ENCODE measurements around the gene MANF.
"Not testable (repeated sequence)": the region's sequence is repeated elsewhere in the genome, so short reads cannot be mapped to it uniquely, and the experiment has no call there.

Gene MANF

DNA sequence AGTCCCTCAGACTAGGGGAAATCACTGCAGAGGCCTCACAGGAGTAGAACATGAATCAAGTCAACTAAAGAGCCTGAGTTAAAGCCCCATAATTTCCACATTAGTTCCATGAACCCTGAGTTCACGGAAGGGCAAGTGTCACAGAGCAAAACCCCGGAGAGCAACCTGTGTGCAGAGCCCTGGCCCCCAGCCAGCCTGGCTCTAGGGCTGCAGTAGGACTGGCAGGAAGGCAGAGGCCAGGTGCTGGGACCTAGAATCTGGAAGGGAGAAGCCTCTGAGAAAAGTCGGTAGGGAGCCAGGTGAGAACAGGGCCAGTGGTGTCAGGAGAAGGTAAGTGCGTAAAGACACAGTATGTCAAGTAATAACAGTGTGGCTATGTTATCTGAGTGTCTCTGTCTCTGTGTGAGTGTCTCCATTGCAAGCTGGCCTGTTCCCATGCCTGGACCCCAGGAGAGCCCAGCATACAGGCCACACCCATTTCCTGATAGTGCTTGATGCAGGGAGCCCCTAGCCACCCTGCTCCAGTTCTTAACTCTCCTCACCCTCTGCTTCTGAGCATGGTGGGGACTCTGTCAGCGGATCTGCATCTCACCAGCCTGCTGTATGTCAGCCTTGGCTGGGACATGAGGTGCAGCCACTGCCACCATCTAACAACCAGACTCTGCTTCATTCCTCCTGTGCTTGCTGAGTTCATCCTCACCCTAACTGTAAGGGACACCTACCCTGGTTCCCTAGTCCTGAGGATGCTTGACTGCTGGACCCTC is 11.3 kb upstream of the MANF start:
- no peak for DNase-seq

DNA sequence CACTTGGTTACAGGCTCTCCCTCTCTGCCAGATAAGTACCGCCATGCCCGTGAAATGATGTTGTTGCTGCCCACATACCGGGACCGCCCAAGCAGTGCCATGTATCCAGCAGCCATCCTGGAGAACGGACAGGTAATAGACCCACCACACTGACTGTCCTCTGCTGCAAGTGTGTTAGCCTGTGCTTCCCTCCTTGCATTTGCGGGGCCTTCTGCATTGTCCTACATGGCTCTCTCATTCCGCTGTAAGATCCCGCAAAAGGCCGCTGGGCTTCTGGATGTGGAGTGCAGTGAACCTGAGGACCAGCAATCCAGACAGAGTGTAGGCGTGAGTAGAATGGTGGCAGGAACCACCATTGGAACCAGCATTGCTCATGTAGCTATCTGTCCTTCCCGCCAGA is 10.6 kb upstream of the MANF start:
- no peak for DNase-seq

DNA sequence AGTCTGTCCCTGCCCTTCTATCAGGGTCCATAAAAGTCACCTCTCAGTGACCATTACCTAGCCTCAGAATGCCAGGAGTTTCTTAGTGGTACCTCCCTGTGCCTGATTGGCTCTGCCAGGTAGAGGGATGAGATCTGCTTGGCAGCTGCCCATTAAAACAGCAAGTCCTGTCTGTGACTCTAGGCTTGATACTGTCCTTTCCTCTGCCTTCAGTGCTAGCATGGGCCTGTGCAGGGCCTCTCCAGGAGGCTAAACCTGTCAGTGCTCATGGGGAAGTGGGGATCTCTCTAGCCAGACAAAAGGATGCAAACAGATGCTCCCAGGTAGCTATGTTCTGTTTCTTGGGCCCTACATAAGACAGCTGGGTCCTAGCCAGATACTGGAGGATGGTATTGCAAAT is 10.0 kb upstream of the MANF start:
- DNase-seq, result no peak

DNA sequence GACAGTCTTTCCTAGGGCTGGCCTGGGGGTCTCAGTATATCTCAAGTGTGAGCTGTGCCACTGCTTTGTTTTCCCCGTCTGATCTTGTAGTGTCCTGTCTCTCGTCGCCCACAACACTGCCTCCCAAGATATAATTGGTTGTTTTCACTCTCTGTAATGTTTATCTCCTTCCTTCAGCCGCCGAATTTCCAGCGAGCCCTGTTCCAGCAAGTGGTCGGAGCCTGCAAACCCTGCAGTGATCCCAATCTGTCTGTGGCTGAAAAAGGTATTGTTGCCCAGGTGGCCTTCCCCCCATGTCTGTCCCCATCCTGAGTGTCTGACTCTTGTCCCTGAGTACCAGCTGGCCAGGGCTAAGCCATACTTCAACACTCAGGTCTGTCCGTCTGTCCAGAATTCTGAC is 9.5 kb upstream of the MANF start:
- DNase-seq, result no peak

DNA sequence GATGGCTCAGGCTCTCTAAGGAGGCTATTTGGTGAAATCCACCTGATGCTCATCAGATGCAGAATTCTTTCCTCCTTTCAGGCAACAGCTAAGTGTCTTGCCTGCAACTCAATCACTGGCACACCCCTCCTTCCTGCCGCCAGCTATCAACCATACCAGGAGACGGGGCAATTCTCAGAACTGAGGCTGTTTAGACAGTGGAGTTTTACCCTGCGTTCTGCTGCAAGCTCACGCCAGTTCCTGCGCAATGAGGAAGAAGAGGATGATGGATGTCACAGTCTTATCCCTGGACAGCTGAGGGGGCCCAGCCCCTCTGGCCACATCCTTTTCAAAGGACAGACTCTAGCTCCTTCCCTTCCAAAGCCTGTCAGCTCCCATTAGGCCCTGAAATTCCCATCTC is 7.0 kb upstream of the MANF start:
- peak; percentile 7 for DNase-seq

DNA sequence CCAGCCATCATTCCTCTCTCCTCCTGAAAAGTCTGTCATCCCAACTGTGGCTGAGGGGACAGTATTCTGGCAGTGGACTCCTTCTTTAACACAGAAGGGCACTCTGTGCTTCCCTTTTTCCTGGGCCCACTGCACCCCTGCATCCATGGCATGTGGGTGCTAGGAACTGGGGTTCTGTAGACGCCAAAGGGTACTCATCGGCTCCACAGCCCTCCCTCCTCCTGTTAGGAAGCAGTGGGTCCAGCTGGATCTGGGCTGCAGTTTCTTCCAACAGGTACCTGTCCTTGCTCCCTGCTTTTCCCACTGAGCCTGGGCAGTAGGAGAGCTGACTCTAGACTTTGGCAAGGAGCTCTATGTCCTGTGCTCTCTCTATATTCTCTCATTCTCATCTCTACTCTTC is 6.4 kb upstream of the MANF start:
- DNase-seq, result no peak

DNA sequence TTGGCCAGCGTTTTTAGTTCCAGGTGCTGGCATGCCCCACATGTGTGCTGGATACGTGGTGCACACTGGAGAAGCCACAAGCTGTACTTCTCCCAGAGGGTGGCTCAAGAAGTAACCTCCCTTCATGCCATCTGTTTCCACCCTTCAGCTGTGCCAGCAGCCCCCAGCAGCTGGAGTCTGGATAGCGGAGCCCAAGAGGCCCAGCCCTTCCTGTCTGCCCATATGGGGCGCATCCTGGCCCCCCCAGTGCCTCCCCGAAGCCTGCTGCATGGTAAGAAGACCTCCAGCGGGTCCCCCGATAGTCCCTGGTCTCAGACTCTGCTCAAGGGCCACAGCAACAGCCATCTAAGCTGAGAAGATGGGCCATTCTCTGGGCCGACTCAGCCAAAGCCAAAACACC is 5.8 kb upstream of the MANF start:
- DNase-seq, result peak; percentile 19

DNA sequence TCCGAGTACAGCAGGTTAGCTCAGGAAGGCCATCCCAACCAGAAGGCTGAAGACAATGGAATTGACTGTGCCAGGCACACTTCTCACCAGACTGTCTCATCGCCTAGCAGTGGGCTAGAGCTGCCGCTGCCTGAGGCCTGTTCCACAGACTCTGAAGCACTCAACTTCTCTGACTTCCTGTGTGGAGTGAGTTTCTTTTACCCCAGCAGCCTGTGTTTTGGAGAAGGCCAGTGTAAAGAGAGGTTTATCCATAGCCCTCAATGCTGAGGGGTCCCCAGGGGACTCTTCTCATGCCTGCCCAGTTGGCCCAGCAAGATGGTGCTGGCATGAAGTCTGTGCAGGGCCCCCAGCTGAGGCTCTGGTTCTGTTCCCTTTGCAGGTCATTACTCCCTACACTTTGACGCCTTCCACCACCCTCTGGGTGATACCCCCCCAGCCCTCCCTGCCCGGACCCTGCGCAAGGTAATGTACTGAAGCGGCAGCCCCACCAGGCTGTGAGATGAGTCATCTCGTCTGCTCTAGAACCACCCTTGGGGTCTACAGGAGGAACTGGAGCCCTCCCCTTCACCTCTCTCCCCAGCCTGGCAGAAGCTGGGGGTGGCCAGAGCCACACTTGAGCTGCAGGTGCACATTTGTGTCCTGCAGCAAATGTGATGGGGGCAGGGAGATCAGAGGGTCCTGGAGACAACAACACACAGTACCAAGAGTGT is 5.2 kb upstream of the MANF start:
- DNase-seq, result no peak

DNA sequence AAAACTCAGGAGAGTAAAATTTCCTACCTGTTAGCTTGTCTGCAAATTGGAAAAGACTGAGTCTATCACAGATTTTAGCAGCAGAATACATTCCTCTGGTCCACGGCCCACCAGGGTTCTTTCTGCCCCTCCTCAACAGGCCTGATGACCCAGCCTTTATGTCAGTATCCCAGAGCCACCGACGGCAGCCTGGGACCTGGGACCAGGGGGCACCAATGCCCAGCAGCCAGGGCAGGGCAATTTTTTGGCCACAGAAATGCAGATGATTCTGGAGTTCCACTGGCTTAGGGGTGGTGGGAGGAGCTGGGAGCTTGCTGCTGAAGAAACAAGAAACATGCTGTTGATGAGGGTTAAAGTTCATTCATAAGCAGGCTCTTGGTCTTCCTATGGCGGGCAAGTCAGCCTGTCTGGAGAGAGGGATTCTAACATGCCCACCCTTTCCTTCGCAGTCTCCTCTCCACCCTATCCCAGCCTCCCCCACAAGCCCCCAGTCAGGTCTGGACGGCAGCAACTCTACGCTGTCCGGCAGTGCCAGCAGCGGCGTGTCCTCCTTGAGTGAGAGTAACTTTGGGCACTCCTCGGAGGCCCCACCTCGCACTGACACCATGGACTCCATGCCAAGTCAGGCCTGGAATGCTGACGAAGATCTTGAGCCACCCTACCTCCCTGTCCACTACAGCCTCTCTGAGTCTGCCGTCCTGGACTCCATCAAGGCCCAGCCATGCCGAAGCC is 4.3 kb upstream of the MANF start:
- no peak for DNase-seq

DNA sequence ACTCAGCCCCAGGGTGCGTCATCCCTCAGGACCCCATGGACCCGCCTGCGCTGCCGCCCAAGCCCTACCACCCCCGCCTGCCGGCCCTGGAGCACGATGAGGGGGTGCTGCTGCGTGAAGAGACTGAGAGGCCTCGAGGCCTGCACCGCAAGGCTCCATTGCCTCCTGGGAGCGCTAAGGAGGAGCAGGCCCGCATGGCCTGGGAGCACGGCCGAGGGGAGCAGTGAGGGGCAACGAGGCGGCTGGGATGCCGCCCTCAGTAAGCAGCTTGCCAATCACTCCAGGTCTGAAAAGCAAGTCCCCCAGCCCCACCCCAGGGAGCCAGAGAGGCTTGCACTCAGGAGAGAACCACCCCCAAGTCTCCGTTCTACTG is 3.8 kb upstream of the MANF start:
- no peak for DNase-seq

DNA sequence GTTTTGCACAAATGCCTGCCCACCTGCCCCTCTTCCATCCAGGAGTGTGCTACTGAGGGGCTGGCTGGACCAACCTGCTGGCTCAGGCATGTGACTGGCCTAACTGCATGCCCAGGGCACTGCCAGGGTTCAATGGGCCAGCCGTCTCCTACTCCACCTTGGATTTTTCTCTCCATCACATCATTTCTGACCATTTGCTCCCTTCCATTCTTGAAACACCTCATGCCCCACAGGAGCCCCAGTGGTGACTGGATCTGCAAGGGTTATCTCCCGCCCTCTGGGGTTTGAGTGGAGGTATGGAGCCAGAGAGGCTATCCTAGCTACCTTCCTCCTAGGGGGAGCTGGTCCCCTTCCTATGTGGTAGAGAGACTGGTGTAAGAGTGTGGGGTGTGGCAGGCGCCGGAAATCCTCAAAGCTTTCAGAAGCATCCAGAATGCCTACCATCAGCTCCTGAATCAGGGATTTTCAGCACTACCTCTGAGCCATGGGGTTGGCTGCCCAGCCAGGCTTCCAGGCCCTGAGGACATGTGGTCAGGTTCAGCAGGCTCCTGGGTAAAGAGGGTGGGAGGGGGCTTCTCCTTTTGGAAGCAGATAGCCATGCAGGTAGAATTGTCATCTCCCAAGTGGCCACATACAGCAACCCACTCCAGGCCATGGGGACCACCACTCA is 2.9 kb upstream of the MANF start:
- no peak for DNase-seq

DNA sequence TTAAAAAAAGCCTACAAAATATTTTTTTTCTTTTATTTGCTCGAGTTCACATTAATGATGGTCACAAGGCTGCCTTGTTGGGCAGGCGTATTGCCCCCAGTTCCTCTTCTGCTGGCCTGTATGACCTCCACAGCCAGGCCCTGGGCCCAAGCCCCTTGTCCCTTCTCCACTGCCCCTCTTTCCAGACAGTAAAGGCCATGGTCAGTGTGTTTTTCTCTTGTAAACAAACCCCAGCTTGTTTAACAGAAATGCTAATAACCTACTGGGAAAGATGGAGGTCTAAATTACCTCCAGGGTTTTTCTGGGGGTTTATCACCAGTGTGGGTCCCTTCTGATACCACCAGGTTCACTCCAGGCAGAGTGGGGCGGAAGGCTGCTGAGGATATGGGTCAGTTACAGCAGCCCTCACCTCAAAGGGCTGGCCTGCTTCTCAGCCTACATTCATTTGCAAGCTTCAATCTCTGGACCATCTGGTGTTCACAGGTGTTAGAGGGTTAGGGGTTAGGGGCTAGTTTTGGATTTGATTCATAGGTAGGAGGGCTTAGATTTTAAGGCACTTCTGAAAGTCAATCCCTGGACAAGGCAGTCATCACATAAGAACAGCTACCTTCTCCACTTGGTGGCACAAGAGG is 2.0 kb upstream of the MANF start:
- no peak for DNase-seq

DNA sequence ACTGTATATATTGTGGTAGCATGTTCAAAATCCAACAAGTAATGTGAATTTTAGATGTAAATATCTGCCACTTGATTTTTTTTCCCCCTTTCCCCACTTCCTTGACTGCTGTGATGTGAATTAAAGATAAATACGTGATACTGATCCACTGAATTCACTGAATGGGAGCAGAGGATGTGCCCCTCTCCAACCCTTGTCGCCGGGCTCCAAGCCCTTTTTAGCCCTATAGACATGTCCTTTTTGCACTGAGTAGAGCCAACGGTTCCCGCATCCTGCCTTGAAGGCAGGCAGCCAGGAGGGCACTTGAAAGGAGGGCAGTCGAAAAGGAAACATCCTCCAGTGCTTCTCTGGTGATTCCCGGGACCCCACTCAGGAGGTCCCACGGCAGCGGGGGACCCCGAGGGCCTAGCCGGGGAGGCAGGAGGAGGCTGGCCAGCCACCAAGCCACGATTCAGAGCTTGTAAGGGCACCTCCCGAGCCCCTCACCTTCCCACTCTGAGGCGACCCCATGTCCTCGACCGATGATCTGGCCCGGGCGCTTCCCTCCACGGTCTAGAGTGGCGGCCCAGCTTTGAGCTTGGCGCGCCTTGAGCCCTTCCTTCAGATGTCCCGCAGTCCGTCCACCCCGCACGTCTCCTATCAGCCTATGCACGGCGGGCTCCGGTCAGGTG is 901 bp upstream of the MANF start:
- DNase-seq, result no peak

DNA sequence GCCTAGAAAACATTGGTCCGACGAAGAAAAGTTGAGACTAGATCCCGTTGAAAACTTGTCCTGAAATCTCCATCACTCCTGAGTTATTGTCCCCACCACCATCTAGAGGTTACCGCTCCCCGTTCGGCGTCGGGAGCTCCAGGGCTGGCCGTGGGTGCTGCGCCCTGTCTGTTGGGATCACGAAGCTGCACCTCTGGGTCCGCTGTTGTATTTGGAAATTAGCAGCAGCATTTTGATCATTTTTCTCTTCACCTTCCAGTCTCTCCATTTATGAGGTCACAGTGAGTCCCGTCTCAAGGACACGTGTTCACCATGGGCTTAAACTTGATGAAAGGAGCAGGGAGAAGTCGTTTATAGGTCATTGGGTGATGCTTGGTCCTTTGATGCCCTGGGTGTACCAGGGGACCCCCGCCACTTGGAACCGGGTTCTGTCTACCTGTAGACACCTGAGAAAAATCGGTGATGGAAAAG is 565 bp downstream of the MANF start:
- no peak for DNase-seq

DNA sequence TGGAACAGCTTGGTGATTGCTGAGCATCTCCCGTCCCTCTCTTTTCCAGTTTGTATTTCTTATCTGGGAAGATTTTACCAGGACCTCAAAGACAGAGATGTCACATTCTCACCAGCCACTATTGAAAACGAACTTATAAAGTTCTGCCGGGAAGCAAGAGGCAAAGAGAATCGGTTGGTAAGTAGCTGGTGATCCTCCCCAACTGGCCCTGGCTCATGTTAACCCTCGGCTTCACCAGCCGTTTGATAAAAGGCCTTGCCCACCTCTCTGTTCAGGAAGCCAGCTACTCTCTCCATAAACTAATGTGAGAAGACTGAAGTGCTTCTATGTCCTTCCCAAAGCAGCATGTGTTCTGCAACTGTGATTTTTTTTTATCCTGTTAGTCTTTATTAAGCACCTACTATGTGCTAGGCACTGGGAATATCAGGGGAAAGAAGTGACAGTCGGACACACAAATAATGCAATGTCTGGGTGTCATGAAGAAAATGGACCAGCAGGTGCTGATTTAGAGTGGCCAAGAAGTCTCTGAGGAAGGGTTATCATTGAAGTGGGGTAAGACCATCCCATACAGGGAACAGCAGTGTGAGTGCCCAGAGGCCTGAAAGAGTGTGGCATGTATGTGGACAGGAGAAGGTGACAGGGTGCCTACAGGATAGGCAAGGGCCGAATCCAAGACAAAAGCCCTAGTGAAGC is 1.2 kb downstream of the MANF start:
- DNase-seq, result no peak

DNA sequence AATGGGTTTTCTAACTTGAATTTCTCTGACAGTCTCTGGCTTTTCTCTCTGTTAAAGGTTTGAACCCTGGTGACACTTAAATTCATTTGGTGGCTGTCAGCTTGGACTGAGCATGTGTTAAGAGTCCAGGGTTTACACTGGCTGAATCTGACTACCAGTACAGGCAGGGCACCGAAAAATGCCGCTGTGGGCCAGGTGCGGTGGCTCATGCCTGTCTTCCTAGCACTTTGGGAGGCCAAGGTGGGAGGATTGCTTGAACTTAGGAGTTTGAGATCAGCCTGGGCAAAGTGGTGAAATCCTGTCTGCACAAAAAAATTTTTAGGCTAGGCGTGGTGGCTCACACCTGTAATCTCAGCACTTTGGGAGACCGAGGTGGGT is 1.8 kb downstream of the MANF start:
- no peak for DNase-seq

DNA sequence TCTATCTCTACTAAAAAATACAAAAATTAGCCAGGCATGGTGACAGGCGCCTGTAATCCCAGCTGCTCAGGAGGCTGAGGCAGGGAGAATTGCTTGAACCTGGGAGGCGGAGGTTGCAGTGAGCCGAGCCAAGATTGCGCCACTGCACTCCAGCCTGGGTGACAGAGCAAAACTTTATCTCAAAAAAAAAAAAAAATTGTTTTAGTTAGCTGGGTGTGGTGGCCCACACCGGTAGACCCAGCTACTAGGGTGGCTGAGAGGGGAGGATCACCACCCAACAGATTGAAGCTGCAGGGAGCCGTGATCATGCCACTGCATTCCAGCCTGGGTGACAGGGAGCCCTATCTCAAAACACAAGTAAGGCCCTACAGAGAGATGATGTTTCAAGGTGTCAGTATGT is 2.2 kb downstream of the MANF start:
- not testable (repeated sequence) for DNase-seq

DNA sequence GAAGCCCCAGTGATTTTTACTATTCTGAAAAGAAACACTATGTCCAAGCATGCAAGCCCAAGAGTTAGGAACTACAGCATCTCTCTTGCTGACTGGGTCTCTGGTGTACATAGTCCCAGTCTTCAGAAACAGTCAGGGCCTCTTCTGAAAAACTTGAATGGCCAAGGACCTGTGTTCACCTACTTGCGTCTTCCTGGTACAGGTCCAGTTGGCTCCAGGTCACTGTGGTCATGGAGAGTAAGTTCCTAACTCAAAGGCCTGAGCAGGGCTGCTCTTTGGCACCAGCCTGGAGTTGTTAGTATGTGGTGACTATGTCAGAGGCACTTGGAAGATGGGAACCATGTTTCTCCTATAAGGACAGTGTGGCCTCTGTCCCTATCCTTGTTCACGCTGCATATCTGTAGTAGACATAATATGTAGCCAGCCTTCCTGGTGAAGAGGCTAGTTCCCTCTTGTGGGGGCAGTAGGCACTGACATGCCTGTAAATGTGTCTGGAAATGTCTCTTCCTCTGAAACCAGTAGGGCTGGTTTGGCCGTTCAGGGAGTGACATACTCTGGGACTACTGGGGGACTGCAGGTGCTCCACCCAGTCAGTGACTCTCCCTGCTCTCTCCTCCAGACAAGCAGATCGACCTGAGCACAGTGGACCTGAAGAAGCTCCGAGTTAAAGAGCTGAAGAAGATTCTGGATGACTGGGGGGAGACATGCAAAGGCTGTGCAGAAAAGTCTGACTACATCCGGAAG is 3.4 kb downstream of the MANF start:
- DNase-seq, result peak; percentile 59

DNA sequence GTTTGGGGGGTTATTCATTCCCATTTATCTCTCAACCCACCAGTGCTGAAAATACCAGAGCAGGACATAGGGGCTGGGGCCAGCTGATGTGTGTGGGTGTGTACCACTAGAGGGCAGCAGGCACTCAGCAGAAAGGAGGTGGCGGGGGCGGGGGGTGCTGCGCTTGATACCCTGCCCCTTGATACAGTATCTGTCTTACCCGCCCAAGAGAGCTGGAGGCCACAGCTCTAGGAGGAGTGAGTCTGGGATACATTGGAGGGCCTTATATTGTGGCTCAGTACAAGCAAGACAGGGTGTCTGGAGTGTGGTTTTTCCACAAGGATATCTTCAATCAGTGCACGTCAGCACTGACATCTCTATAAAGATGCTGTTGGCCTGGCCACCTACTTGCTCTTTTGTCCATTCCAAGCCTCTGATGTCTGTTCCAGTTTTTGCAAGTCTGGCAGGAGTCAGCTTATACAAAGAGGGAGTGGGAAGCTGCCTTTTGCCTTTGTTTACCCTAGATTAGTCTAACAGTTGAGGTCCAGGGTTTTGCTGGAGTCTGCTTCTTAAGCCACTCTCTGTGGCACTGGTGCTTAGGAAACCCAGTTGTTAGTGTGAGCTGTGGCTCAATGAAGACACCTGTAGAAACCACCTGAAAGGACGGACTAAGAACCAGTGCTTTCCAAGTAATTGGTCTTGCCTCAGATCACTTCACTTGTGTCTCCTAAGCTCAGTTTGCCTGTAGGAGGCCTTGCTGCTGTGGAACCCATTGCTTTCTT is 4.5 kb downstream of the MANF start:
- peak; percentile 39 for DNase-seq
